Measurements from ENCODE around the gene IGF2R.

DNA sequence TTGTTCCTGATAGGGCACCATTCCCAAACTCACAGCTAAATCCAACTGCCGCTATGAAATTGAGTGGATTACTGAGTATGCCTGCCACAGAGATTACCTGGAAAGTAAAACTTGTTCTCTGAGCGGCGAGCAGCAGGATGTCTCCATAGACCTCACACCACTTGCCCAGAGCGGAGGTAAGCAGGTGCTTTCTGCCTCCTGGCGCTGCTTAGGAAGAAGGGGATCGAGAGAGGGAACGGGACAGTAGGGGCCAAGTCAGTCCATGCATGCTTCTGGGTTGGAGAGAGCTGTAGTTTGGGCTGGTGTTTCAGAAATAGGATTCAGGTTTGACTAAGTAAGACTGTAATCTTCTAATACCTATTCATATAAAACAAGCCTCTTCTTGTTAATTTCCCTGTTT lies 63.7 kb downstream of the IGF2R start:
- TF ChIP-seq, protein P1, sequence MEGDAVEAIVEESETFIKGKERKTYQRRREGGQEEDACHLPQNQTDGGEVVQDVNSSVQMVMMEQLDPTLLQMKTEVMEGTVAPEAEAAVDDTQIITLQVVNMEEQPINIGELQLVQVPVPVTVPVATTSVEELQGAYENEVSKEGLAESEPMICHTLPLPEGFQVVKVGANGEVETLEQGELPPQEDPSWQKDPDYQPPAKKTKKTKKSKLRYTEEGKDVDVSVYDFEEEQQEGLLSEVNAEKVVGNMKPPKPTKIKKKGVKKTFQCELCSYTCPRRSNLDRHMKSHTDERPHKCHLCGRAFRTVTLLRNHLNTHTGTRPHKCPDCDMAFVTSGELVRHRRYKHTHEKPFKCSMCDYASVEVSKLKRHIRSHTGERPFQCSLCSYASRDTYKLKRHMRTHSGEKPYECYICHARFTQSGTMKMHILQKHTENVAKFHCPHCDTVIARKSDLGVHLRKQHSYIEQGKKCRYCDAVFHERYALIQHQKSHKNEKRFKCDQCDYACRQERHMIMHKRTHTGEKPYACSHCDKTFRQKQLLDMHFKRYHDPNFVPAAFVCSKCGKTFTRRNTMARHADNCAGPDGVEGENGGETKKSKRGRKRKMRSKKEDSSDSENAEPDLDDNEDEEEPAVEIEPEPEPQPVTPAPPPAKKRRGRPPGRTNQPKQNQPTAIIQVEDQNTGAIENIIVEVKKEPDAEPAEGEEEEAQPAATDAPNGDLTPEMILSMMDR (IDR thresholded peaks at IDR 0.05; ENCODE audit: low read length): no peak
- no peak for TF ChIP-seq EZH2phosphoT487 (IDR thresholded peaks at IDR 0.05; ENCODE audit: low read length)

Data from MM.1S (cell line).